ENCODE data around the gene RBBP7.
"Not testable (repeated sequence)": the region's sequence is repeated elsewhere in the genome, so short reads cannot be mapped to it uniquely, and the experiment has no call there.

Gene RBBP7

DNA sequence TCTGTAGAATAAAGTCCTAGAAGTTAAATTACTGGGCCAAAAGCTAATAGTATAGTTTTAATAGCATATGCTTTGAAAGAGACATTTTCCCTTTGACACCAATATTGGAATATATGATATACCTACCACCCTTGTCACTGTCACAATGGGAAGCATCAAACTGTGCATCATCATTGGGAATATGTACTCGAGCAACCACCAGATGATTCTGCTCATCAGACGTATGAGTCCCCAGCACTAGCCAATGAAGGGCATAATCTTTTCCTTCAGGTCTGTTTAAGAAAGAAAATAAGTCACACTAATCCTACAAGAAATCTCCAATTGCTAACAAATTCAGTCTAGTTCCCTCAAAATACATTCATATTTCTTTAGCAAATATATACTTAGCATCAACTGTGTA lies 7.3 kb downstream of the RBBP7 start:
- DNase-seq (ENCODE audit: low read depth) = no peak

DNA sequence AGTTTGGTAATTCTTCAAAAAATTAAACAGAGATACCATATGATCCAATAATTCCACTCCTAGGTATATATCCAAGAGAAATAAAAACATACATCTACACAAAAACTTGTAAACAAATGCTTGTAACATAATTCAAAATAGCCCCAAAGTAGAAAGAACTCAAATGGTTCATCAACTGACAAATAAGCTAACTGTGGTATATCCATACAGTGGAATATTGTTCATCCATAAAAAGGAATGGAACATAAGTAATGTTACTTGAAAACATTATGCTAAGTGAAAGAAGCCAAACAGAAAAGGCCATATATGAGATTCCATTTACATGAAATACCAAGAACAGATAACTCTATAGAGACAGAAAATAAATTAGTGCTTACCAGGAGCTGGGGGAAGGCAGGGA lies 13.4 kb downstream of the RBBP7 start:
- no peak for DNase-seq (ENCODE audit: low read depth)

DNA sequence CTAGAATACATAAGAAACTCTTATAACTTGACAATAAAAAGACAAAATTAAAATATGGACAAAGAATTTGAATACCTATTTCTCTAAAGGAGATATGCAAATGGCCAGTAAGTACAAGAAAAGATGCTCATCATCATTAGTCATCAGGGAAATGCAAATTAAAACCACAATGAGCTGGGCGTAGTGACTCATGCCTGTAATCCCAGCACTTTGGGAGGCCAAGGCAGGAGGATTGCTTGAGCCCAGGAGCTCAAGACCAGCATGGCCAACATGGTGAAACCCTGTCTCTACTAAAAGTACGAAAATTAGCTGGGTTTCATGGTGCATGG lies 14.1 kb downstream of the RBBP7 start:
- DNase-seq (ENCODE audit: low read depth) = not testable (repeated sequence)

- no peak for DNase-seq (ENCODE audit: low read depth)
Measured at GRCh38 chrX:16855363-16856075, 14.6 kb downstream of the RBBP7 start.

- no peak for DNase-seq (ENCODE audit: low read depth)
Measured at GRCh38 chrX:16853537-16853936, 16.6 kb downstream of the RBBP7 start.

DNA sequence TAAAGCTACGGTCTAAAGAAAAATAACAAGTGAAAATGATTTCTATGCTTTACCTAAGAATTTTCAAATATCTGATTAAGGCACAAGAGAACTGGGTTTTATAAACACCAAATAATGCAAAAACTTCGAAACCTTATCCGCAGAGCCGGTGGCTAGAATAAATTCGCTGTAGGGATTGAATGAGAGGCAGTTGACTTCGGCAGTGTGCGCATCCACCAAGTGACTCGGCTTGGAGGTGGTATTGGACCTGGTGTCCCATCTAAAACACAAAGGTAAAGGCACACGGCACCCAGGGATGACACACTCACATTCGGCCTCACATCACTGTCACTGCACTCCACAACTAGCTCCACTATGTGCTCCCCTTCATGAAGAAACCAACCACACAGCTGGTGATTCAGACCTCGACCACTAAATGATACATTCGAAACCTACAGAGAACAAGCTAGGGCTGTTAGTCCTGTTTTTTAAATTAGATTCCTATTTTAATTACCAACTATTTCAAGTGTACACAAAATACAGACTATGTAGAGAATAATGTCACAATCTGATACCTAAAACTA lies 17.5 kb downstream of the RBBP7 start:
- no peak for DNase-seq (ENCODE audit: low read depth)

- DNase-seq (ENCODE audit: low read depth) = no peak
Measured at GRCh38 chrX:16851827-16852226, 18.3 kb downstream of the RBBP7 start.

GRCh38 chrX:16851421-16851820 lies 18.7 kb downstream of the RBBP7 start:
- no peak for DNase-seq (ENCODE audit: low read depth)

- no peak for DNase-seq (ENCODE audit: low read depth)
Measured at GRCh38 chrX:16848541-16848940, 21.6 kb downstream of the RBBP7 start.

GRCh38 chrX:16845686-16846085 lies 24.5 kb downstream of the RBBP7 start:
- no peak for DNase-seq (ENCODE audit: low read depth)

- DNase-seq (ENCODE audit: low read depth) = no peak
Measured at GRCh38 chrX:16843208-16843909, 26.8 kb downstream of the RBBP7 start.

DNA sequence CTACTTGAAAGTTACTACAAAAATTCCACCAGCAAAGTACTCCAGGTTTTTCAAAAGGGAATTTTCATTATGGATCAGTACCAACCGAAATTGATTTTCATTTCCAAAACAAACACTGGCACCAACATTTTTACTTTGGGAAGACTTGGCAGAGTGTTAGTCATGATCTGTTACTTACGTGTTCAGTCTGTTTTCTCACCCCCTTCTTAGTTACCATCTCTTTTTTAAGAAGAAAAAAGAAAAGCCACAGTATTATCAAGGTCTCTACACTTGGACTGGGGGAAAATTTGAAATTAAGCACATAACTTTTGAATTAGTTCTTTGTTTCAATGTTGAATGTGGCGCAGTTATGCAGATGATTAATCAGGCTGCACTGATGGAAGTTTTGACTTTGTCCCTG lies 27.5 kb downstream of the RBBP7 start:
- no peak for DNase-seq (ENCODE audit: low read depth)

DNA sequence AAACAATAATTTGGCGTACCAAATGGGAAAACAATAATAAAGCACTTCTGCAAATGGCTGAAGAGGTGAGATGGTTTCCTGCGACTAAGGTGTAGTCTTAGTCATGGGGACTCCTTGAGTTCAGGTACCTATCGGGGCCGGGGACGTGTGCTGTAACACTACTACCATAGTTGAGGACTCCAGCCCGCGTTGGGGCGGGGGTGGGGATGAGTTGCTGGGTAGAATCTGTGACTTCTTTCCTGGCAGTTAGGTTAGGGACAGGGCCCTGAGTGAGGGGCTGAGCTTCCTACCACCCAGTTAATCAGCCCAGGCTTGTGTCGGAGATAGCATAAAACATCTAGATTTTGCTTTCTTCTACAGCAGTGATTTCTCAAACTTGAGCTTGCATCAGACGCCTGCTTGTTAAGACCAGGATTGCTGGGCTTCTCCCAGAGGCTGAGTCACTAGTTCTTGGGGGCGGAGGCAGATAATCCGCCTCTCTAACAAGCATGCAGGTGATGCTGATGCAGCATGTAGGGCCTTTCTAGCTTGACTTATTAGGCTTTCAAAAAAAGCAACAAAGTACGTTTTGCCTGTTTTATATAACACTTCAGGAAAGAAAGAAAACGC lies 30.2 kb downstream of the RBBP7 start:
- no peak for DNase-seq (ENCODE audit: low read depth)

DNA sequence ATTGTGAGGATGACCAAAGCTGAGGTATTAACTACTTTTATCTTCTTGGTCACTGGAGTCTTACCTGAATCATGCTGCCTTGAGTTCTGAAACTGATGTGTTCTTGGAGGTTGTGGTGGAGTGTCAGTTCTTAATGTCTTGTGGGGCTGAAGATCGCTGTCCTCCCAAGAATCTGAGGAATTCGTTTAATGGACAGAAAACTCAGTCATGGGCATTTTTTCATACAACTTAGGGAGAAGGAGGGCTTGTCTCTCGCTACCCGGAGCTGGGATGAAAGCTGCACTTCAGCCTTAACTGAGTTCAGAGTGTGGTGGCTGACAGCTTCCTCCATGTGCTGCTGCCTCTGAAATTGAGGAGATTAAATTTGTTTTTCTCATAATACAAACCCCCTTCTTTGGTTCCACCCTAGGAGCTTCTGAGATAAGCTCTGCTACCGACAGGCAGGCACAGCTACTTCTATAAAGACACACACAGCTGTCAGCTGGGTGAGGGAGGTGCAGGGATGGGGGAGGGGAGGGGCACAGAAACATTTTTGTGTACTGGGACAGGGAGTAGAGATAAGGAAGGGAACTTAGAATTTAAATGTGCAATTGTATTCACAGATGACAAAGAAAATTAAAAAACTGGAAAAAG lies 30.8 kb downstream of the RBBP7 start:
- no peak for DNase-seq (ENCODE audit: low read depth)

- DNase-seq (ENCODE audit: low read depth) = no peak
Measured at GRCh38 chrX:16838202-16839066, 31.7 kb downstream of the RBBP7 start.

- DNase-seq (ENCODE audit: low read depth) = no peak
Measured at GRCh38 chrX:16836371-16836770, 33.8 kb downstream of the RBBP7 start.

DNA sequence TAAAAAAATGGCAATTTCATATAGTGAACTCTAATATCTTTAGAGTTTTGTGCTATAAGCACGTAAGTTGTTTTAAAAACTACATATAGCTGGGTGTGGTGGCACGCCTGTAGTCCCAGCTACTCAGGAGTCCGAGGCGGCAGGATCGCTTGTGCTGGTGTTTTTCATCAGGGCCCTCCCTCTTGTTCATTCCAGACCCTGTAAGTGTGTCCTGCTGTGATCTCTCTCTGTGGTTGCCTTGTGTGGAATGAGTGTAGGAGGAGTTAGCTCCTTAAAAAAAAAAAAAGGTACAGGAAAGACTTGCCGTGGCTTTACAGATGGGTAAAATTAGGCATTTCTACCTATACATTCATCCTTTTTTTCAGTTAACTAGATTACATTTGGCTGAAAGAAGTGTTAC lies 35.4 kb downstream of the RBBP7 start:
- DNase-seq (ENCODE audit: low read depth) = no peak

DNA sequence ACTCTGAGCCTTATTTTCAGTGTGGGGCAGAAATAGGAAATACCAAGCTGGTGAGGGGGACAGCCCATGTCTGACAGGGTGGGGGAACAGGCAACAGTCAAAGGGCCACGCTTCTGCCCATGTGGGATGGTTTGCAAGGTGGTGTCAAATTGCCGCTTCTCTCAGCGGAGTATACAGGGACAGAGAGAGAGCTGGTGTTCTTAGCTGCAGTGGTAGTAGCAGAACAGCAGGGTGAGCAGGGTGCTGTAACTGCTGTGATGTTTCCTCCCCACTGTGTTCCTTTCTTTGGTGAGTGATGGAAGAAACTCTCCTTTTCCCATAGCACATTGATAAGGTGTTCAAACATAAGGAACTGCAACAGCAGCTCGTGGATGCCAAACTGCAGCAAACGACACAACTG lies 37.9 kb downstream of the RBBP7 start:
- no peak for DNase-seq (ENCODE audit: low read depth)

GRCh38 chrX:16828124-16828908 lies 41.8 kb downstream of the RBBP7 start:
- DNase-seq (ENCODE audit: low read depth) = no peak

DNA sequence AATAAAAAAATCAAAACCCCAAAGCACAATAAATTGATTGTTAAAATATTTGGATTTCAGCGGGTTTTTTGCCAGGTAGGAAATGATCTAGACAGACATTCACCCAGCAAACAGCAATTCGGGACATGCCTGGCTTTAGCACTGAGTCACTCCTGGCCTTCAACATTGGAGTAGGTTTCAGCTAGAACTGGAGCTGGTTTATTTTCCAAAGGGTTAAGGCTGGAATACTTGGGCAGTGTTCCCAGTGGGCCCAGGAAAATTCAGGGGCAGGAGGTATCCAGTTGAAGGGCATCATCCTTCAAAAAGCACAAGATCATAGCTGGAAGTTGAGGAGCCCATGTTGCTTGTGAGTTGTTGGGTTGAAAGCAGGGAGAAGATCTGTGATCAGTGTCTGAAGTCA lies 42.9 kb downstream of the RBBP7 start:
- DNase-seq (ENCODE audit: low read depth) = no peak

GRCh38 chrX:16826207-16826606 lies 44.0 kb downstream of the RBBP7 start:
- DNase-seq (ENCODE audit: low read depth) = no peak
